IPS DF 4.7 (cell line): ENCODE measurements around the gene ITPK1.
"Not testable (repeated sequence)": the region's sequence is repeated elsewhere in the genome, so short reads cannot be mapped to it uniquely, and the experiment has no call there.

ENCODE experiments used
- DNase-seq: peaks from one replicate; pipeline ENCODE4 v3.0.0-alpha.2; 2013; ENCODE audit warnings: low spot score; ENCODE audit errors: extremely low read depth

Gene ITPK1

DNA sequence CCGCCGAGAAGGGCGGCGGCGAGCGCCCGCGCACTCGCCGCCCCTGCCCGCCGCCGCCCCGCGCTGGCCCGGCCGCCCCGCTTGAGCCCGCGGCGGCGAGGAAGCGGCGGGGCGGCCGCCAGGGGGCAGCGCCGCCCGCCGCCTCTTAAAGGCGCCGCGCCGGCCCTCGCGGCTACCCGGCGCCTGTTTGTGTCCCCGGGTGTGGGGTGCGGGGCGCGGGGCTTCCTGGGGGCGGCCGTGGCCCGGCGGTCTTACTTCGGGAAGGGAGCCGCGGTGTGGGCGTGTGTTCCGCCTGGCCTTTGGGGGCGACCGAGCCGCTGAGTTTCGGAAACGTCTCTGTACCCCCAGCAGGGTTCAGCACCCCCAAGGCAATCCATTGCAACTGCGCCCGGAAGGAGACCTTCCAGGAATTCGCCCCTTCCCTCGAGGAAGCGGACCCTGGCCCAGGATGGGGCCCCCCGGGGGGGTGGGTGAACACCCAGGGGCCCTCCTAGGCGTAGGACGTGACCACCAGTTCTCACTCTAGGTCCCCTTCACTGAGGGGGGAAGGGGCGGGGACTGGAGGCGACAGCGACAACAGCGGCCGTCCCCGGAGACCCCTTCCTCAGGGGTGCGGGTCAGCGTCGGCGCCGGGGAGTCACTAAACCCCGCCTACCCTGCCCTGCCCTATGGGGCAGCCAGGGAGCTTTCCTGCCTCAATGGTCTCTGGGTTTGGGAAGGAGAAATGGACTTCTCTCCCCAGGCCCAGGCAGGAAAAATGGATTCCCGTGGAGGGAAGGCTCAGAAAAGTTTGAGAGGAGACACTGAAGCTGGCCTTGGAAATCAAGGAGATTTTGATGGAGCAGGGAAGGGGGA is at the start of gene ITPK1:
TSS of gene ITPK1 (minus strand) at position 105 of the 855 bp plus-strand sequence. CDS start 762 bp downstream, outside the sequence.
- no peak for DNase-seq

DNA sequence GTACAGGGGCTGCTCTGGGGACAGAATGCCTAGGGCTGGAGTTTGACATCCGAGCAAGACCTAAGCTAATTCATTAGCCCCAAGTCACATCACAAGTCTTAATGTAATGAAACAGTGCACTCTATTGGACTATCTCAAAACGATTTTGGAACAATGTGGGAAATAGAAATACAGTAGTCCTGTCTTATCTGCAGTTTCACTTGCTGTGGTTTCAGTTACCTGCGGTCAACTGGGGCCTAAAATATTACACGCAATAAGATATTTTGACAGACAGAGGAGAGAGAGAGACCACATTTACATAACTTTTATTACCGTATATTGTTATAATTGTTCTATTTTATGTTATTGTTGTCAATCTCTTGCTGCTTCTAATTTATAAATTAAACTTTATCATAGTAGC is 47.8 kb upstream of the ITPK1 start:
- no peak for DNase-seq

DNA sequence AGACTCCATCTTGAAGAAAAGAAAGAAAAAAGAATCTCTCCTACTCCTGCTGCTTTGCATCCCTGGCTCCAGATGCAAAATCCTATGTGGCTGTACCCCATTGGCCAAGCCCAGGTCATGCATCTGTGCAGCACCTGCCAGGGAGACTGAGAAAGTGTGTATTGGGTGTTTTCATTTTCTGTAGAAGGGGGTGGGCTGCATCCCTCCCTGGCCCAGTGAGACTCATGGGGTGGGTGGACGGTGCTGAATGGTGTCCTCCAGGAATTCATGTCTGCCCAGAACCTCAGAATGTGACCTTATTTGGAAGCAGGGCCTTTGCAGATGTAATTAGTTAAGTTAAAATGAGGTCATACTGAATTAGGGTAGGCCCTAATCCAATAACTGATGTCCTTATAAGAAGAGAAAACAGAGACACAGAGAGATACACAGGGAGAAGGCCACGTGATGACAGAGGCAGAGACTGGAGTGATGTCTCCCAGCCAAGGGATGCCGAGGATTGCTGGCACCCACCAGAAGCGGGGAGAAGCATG is 45.8 kb upstream of the ITPK1 start:
- no peak for DNase-seq

DNA sequence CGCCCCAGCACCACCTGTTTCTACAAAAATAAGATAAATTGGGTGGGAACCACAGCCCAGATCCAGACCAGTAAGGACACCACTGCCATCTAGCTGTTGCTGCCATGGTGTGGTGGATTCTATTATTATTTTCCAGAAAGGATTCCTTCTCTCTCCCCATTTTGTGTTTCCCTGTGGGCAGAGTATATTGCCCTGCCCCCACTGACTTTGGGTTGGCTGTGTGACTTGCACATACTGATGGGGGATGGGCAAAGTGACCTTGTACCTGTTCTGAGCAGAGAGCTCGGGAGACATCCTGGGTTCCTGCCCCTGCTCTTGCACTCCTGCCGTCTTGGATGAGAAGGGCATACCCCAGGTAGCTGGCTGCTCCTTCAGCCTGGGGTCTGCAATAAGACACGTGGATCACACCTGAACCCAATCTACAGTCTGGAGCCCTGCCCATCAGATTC is 44.7 kb upstream of the ITPK1 start:
- DNase-seq: no peak

DNA sequence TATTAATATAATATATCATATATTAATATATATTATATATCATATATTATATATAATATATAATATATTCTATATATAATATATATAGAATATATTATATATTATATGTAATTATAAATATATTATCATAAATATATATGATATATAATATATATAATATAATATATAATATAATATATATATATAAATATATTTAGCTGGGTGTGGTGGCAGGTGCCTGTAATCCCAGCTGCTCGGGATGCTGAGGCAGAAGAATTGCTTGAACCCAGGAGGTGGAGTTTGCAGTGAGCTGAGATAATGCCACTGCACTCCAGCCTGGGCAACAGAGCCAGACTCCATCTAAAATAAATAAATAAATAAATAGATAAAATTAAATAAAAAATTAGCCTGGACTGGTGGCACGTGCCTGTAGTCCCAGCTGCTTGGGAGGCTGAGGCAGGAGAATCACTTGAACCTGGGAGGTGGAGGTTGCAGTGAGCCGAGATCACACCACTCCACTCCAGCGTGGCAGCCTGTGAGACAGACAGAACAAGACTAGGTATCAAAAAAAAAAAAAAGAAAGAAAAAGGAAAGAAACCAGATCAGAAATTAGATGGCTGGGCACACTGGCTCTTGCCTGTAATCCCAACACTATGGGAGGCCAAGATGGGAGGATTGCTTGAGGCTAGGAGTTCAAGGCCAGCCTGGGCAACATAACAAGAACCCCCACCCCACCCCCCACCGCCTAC is 44.1 kb upstream of the ITPK1 start:
- not testable (repeated sequence) for DNase-seq

DNA sequence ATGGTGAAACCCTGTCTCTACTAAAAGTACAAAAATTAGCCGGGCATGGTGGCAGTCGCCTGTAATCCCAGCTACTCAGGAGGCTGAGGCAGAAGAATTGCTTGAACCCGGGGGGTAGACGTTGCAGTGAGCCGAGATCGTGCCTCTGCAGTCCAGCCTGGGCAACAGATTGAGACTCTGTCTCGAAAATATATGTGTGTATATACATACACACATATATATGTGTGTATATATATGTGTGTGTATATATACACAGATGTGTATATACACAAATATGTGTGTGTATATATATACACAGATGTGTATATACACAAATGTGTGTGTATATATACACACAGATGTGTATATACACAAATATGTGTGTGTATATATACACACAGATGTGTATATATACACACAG is 42.6 kb upstream of the ITPK1 start:
- DNase-seq: not testable (repeated sequence)

DNA sequence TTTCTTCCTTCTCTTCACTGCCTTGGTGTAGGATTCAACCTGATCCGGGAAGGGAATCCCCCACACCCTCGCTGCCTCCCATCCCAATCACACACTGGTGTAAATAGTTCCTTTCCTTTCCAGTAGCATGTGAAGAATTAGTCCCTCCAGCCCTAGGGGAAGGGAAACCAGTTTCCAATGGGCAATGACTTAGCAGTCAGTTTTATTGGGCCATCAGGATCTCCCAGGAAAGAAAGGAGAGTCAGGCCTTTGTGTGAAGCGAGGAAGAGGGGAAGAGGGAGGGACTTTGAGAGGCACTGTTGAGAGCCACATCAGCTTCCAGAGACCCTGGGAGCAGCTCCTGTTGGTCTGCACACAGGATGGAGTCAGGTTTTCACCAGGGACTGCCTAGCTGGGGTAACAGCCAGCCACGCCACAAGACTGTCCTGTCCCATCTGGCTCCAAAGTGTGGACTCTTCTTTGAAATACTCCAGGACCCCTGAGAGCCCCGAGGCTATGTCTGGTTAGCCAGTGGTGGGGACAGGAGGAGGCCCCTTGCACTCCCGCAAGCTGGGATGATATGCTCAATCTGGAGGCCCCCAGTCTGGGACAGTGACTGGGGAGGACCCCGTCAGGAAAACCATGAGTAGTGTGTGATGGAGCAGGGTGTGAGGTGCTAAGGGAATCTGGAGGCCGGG is 41.1 kb upstream of the ITPK1 start:
- DNase-seq: no peak

DNA sequence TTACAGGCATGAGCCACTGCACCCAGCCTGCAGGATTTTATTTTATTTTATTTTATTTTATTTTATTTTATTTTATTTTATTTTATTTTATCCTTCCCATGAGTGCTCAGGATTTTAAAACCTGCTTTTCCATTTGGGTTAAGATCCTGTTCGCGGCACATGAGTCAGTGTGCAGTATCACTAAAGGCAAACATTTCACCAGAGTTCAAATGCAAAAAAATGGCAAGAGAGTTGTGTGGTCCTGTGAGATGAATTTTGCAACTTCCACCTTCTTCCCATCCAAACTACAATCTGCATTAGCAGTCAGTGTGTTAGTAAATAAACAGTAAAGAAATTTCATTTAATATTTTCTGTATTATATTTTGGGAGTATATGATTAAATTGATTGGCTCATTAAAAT is 39.9 kb upstream of the ITPK1 start:
- DNase-seq: no peak

DNA sequence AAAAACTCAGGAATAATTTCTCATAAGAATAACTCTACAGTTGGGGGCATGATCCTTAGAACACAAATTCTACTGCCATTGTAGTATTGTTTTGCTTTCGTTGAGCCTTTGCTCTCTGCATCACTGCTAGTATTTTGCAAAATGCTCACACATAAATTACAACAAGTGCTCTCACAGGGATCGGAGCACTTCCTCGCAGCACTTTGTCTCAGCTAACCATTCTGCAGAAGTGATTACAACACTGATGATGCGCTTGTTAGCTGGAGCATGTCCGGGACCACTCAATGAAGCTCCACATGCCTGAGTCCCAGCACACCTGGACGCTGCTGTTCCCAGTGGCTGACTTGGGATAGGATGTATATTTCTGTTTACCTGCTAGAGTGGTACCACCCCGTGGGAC is 37.4 kb upstream of the ITPK1 start:
- no peak for DNase-seq

DNA sequence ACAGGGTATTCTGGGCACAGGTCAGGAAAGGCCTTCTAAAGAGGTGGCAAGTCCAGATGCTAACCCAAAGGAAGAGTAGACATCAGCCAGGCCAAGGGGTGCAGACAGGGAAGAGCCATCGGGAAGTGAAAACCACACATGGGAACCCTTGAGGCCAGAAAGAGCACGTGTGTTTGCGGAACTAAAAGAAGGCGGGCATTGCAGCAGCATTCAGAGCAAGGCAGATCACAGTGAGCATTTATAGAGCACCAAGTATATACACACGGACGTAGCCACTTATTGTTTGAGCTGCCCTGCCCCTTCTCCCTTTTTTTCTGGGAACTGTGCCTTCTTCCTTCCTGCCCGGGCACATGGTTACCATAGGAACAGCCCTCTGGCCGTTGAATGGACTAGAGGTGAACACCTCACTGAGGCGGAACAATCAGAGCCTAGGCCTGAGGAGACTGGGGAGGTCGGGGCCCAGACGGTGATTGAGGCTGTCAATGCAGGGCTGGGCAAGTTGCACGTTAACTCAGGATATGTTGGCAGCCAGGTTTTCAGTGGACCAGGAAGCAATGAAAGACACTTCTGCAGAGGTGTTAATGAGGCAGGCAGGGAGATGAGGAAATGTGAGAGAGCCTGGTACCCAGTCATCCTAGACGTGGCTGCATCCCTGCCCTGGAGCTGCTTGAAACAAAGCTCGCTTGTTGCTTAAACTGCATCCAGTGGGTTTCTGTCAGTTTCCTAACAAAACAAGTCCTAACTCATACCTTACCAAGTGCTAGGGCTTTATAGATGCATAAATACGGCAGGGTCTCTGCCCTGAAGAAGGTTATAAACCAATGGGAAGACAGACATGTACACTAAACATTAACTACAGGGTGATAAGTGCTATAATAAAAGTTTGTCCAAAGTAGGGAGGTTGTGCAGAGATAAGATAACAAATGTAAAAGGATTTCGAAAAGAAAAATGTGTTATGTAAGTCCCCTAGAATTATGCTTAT is 34.8 kb upstream of the ITPK1 start:
- DNase-seq: no peak

DNA sequence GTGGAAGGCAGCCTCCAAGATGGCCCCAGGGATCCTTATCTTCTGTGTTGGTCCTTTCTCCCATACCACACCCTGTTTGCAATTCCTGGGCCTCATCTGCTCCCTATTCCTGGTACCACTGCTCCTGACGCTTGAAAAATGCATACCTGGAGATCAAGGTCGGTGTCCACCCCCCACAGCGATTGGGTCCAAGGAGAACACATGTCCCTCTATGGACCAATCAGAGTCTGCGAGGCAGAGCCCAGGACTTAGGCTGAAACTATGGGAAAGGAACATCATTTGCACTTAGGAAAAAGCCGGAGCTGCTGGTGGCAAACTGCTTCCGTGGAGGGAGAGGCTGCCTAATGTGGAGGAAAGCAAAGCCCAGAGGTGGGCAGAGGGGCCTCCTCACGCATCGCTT is 33.3 kb upstream of the ITPK1 start:
- no peak for DNase-seq

DNA sequence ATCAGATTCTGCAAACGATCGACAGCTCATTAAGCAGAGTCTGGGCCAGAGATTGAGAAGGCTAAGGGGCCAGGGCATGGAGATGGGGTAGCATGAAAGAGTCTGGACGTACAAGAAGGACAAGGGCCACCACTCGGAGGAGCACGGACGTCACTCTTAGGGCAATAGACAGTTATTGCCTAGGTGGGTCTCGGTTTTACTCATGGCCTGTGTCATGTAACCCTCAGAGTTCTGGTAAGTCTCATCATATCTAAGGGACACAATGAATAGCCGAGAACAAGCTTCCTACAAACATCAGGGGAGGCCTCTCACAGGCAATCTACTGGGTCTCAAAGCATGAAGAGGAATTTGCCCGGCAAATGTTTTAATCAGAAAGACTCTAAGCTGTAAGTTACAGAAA is 30.4 kb upstream of the ITPK1 start:
- DNase-seq: no peak

DNA sequence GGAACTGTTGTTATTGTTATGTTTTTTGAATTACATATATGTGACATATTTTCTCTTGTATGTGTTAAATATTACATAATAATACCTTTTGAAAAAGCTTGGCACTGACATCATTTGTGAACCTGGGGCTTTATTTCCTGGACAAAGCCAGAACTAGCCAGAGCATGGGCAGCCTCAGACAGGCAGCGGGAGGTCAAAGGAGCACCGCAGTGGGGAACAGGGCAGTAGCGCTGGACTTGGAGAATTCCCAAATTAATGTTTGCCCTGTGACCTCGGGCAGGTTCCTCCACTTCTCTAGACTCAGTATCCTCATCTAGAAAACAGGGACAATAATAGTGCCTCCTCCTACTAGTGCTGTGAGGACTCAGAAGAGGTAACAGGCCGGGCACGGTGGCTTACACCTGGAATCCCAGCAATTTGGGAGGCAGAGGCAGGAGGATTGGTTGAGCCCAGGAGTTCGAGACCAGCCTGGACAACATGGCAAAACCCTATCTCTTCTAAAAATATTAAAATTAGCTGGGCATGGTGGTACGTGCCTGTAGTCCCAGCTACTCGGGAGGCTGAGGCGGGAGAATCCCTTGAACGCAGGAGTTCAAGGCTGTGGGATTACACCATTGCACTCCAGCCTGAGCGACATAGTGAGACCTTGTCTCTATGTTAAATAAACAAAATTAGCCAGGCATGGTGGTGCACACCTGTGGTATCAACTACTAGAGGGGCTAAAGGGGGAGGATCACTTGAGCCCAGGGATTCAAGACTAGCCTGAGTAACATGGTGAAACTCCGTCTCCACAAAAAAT is 27.3 kb upstream of the ITPK1 start:
- DNase-seq: no peak

DNA sequence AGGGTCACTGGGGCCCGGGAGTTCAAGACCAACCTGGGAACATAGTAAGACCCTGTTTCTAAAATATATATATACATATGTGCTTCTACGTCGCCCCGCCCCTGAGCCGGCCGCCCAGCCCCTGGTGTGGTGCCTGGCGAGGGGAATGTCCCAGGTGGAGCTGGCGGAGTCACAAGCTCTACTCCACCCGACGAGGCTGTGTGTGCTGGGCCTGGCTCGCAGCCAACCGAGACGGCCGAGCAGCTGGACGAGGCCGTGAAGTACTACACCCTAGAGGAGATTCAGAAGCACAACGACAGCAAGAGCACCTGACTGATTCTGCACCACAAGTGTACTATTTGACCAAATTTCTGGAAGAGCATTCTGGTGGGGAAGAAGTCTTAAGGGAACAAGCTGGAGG is 22.1 kb upstream of the ITPK1 start:
- DNase-seq: no peak

DNA sequence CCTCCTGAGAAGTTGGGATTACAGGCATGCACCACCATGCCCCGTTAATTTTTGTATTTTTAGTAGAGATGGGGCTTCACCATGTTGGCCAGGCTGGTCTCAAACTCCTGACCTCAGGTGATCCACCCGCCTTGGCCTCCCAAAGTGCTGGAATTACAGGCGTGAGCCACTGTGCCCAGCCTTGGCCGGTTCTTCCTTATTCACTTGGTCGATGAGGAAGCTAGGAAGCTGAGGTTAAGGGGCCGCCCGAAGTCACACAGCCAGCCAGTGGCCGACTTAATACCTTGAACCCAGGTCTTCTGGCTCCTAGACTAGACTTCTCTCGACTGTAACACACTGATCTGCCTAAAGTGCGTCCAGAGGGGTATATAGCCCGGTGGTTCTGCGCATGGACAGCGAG is 20.8 kb upstream of the ITPK1 start:
- DNase-seq: not testable (repeated sequence)

DNA sequence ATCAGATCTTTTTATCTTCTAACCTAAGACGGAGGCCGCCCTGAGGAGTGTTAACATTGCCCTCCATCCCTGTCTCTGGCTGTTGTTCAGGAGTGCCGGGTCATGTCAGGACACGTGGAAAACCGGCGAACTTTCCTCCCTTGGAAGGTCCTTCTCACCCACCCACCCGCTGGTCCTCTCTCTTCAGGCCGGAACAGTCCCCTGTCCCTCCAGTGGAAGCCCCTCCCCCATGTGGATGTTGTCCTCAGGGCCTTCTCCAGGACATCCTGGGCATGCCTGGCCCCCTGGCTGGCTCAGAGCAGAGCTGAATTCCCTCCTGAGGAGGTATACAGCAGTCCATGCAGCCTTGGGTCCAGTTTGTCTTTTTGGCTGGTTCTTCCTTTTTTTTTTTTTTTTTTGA is 20.3 kb upstream of the ITPK1 start:
- no peak for DNase-seq

DNA sequence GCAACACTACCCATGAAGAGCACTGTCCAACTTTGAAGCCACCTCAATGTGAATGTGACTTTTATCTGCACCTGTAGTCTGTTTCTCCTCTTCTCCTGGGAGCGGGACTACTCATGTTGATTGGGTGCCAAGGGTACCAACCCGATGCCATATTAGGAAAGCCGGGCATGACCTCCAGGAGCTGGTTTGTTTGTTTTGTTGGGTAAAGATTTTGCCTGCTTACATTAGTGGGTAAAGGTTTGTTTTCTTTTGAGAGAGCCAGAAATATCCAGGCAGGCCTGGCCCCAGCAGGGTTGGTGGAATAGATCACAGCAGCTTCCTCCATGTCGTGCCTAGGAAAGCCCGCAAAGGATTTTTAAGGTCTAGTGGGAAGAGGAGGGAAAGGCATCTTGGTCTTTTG is 19.7 kb upstream of the ITPK1 start:
- DNase-seq: no peak

DNA sequence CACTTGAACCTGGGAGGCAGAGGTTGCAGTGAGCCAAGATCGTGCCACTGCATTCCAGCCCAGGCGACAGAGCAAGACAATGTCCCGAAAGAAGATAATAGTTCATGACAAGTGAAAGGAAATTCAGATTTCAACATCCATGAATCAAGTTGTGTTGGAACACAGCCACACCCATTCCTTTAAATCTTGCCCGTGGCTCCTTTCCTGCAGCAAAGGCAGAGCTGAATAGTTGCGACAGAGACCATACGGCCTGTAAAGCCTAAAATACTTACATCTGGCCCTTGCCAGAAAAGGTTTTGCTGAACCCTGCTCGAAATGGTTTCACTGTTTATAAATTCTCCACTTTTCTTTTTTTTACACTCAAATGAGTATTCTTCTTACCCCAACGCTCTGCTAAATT is 17.7 kb upstream of the ITPK1 start:
- DNase-seq: no peak

DNA sequence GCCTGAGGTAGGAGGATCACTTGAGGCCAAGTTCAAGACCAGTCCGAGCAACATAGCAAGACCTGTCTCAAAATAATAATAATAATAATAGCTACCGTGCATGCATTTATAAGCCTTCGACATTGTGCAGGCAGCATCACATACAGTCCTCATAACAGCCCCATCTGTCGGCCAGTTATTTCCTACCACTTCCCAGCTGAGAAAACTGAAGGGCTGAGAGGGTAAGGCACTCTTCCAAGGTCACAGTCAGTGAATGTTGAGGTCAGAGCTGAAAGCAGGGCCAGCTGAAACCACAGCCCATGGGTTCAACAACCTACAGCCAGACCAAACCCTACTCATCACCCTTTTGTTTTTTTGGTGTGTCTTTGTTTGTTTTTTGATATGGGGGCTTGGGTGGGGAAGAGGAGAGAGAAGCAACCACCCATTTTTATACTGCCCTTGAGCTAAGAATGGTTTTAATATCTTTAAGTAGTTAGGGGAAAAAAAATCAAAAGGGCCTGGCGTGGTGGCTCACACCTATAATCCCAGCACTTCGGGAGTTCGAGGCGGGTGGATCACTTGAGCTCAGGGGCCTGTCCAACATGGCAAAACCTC is 16.8 kb upstream of the ITPK1 start:
- no peak for DNase-seq
